GM21423 (cell line): ENCODE data around the gene SAG.
A peak's percentile ranks its signal among the peaks of the same experiment; 100 is the strongest.

ENCODE experiments used
- ATAC-seq: cut with Tn5 transposase; IDR thresholded peaks from one replicate; pipeline ENCODE4 v1.9.1; 2021; ENCODE audit warnings: mild to moderate bottlenecking, moderate library complexity; ENCODE audit not compliant: unreplicated experiment

The SAG gene

DNA sequence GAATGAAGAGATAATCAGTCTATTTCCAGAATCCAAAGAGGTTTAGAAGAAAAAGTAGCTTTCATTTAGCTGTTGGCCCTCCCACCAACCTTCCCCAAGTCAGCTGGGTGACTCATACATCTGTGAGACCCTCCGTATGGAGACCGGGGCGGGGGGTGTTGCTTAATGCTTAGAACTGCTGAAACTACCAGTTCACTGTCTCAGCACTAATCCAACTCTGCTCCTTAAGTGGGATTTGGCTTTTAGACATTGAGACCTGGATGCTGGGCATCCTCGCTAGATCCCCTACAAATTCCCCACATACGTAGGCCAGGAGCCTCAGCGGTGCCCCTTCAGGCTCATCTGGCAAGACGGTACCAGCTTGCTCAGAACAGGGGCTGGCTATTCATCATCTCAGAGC lies at the start of gene SAG:
TSS of gene SAG (plus strand) at position 252 of the 400 bp plus-strand sequence. CDS start 1,374 bp downstream, outside the sequence.
- ATAC-seq = no peak

DNA sequence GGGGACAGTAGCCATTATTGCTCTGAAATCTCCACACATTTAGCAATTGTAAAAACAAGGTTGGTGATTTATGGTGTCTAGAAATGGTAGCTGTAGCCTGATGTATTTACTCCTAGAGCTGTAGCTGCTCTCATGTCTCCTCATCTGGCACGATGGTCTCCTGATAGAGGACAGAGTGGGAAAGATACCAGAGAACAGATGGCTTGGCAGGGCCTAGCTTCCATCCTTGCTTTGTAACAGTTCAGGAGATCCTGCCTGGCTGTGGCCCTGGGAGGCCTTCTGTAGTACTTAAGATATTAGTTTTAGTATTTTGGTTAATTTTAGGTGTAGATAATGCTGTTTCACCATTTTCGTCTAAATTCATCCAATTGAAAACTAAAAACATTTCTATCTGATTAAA lies 49.4 kb upstream of the SAG start:
- ATAC-seq = no peak

DNA sequence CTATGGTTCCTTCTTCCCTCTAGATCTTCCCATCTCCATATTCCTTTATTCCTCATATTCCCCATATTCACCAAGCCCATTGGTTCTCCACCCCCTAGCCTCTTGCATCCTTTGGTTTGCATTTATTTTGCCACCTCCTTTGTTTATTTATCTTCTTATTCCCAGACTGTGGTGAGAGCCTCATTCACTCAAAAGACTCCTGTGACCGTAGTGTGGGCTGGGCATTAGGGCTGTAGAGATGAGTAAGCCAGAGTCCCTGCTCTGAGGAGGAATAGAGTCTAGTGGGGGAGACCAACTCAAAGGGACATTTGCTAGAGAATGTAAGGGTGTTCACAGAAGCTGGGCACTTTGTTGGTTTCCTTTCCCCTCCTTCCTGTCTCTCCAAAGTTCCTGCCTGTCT lies 47.9 kb upstream of the SAG start:
- no peak for ATAC-seq

DNA sequence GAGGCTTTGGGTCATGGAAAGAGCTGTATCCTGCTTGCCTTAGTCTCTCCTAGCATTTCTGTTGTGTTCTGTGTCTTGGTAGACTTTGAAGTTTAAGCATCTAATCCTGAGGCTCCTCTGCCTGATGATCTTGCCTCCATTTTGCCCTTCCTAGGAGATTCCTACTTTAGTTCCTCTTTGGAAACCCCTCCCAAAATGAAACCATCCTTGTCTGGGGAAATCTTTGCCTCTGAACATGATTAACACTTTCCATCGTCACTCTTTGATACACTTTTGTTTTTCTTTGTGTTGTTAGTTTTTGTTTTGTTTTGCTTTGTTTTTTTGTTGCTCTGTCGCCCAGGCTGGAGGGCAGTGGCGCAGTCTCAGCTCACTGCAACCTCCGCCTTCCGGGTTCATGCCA lies 47.0 kb upstream of the SAG start:
- no peak for ATAC-seq

DNA sequence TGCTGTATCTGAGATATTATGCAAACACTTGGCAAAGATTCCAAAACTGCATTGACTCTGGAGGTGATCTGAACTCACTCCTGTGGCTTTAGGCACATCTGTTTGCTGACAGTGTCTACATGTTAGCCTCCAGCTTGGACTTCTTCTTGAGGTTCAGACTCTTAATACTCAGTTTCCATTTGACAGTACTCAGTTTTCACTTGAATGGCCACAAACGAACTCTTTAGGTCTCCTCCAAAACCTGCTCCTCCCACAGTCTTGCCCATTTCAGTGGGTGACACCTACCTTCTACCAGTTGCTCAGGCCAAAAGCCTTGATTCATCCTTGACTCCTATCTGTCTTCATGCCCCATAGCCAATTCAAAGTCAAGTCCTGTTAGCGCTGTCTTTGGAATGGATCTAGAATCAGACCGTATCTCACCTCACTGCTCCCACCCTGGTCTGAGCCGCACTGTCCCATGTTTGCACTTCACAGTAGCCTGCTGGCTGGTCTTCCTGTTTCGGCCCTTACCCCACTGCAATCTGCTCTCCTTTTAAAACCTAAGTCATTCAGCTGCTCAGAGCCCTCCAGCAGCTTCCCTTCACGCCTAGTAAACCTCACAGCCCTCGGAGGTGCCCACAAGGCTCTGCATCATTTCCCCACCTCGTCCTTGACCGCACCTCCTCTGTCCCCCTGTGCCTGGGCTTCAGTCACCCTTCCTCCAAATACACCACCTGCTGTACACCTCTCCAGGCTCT lies 45.6 kb upstream of the SAG start:
- peak; percentile 52 for ATAC-seq

DNA sequence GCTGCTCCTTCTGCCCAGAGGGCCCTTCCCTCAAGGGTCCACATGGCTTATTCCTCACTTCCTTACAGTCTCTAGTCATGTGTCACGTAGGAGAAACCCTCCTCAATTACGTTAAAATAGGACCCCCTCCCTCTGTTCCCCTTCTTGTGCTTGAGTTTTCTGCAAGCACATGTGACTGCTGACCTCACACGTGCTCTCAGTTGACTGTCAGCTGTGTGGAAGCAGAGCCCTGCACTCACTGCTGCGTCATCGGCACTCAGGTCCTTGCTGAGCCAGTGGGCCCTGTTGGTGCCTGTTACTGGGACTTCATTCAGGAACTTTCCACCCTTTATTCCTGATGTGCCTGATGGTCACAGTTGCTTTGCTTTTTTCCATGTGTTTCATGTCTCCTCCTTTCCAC lies 45.1 kb upstream of the SAG start:
- no peak for ATAC-seq

DNA sequence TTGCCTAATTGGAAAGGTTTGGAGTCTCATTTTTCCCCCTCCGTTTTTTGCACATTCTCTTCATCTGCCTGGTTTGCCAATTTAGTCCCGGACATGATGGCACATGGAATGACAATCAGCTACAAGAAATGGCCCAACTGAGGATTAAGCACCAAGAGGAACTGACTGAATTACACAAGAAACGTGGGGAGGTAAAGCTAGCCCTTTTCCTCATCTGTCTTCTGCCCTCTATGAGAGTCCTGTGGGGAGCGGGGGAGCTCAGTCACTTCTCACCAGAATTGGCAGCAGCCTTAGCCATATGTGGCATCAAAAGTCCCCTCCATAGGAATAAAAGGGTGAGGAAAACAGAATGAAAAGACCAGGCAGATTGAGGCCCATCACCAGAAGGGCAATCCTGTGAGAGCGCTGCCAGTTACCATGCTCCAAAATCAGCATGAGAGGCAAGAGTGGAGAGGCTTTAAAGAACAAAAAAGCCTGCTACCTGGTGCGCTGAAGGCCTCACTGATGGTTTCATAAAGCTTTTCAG lies 44.5 kb upstream of the SAG start:
- no peak for ATAC-seq

DNA sequence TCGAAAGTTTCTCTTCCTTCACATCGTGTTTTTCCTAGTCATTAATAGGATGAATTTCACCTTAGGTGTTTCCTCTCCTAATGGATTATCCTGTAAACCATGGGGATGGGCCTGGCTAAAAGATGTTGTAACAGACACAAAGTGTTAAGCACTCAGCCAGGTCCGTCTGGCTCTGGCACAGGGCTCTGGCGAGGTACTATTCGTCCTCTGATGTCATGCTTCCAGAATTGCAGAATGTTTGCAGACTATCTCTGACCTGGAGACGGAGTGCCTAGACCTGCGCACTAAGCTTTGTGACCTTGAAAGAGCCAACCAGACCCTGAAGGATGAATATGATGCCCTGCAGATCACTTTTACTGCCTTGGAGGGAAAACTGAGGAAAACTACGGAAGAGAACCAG lies 42.9 kb upstream of the SAG start:
- ATAC-seq = no peak

DNA sequence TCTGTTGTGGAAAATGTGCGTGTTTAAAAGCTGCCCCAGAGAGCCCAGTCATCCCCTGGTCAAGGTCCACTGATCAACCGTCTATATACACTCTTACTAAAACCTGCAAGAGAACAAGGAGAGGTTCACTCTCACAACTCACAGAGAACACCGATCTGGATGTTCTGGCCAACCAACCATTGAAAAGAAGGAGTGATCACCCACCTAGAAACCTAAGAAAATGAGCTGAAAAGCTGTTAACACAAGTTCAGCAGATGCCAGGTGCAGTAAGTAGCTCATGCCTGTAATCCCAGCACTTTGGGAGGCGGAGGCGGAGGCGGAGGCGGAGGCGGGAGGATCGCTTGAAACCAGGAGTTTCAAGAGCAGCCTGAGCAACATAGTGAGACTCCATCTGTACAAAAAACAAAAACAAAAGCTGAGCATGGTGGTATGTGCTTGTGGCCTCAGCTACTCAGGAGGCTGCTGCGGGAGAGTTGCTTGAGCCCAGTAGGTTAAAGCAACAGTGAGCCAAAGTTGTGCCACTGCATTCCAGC lies 41.7 kb upstream of the SAG start:
- no peak for ATAC-seq

DNA sequence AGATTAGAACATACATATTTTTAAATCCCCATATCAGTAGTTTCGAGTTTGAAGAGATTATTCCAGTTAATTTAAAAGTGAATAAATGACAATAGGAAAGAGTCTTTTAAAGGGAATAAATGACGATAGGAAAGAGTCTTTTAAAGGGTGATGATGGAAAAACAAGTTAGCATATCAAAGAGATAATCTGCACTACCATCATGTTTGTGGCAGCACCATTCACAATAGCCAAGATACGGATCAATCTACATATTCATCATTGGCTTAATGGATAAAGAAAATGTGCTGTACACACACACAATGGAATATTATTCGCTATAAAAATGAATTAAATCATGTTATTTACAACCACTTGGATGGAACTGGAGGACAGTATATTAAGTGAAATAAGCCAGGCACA lies 41.1 kb upstream of the SAG start:
- ATAC-seq = no peak

DNA sequence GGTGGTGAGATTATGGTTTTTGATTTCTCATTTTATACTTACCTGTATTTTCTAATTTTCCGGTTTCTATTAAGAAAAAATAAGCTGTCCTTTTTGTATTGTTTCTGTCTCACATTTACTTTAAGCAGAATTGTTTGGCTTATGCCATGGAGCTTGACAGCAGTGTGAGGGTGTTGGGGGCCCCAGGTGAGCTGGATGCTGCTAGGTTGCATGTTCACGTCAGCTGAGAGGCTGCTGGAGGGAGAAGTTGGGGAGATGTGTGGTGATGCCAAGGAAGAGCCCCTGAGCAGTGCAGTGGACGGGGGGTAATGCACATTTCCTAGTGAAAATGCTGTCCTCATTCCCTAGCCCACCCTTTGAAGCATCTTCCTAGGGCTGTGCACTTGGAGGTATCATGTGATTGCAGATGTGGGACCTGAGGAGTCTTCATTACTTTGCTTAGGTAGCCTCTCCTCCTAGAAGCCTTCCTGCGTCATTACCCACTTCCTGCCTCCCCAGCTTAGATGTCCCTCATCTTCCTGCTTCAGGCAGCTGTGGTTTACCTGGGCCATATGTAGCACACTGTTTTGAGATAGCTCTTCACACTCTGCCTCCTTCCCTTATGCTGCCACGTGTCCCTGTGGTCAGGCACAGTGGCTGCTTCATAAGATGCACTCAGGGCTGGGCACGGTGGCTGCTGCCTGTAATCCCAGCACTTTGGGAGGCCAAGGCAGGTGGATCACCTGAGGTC lies 39.9 kb upstream of the SAG start:
- ATAC-seq = peak; percentile 93

DNA sequence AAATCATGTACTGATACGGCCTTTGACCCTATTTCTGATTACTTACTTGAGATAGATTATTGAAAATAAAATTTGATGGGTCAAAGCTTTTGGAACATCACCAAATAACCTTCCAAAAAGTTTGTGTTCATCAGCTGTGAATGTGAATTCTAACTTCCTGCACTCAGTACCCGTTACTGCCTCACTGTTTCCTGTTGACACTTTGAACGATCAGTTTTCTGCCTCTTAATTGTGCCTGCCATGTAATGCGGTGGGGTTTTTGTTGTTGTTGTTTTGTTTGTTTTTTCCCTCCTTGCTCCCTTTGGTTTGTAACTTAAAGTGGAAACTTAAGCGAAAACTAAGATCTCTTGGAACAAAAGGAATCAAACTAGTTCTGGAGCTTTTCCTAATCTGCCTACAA lies 37.2 kb upstream of the SAG start:
- no peak for ATAC-seq

DNA sequence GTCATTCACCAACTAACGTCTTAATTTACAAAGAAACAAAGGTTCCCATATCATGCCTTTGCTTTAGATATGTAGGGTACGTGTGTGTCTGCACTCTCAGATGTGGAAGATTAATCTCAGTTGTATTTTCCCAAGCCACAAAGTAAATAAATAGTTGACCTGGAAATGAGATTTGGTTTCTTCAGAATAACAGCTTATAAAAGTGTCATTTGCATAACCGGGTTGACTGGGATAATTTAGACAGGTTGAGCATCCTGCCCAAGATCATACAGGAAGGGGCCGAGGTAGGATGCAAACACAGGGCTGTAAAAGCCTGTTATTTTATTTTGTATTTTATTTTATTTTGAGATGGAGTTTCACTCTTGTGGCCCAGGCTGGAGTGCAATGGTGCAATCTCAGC lies 36.7 kb upstream of the SAG start:
- no peak for ATAC-seq

DNA sequence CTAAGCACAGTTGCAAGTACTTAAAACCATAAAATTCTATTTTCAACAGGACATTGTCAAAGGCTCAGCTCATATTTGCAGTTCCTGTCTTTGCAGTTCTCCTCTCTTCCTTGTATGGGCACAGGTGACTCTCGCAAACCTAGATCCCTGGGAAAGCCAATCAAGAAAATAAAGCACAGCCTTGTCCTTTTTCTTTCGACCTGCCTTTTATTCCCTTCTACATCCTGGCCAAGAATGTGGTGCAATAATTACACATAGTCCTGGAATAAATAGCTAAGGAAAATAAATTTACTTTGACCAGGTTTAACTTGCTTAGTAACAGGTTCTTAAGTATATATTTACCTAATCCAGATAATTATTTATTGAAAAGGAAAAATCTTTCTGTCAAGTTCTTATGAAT lies 35.9 kb upstream of the SAG start:
- ATAC-seq = no peak

DNA sequence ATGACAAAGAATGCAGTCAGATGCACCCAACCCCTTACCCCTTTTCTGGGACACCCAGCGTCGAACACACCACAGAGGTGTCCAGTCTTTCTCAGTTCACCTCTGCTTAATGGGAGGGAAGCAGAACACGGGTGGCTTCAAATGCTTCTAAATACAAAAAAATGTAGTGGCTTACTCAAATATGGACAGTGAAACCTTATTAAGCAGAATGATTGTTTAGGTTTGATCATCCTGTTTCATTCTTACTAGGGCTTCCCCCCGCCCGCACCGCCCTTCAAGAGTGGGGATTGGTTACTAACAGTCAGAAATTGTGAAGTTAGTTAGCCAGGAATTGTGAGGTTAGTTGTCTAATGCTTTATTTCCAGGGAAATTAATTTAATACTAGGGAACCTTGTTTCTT lies 34.5 kb upstream of the SAG start:
- ATAC-seq = no peak

DNA sequence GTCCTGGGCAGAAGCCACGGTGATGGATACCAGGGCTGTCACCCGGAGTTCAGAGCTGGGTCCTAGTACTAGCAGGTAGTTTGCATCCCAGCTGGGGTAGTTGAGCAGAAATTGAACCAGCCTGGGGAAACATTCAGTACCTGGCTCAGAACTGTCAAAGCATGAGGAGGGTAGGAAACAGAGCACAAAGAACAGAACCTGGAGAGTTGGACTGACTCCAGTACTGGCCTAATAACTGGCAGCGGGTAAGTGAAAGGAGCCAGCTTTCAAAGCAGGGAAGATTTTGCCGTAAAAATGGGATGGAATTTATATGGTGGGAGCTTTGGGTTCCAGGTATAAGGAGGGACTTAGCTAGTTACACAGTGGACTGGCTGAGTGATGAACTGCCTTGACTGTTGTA lies 32.4 kb upstream of the SAG start:
- ATAC-seq = no peak

DNA sequence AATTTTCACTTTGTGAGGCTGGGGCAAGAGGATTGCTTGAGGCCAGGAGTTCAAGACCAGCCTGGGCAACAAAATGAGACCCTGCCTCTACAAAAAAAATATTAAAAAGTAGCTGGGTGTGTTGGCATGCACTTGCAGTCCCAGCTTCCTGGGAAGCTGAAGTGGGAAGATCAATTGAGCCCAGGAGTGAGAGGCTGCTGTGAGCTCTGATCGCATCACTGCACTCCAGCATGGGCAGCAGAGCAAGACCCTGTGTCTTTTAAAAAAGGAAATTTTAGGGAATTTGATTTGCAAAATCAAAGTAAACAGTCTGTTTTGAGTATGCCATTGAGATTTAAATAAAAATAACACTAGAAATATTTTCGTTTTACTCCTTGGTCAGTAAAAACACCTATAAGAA lies 28.7 kb upstream of the SAG start:
- ATAC-seq = no peak

DNA sequence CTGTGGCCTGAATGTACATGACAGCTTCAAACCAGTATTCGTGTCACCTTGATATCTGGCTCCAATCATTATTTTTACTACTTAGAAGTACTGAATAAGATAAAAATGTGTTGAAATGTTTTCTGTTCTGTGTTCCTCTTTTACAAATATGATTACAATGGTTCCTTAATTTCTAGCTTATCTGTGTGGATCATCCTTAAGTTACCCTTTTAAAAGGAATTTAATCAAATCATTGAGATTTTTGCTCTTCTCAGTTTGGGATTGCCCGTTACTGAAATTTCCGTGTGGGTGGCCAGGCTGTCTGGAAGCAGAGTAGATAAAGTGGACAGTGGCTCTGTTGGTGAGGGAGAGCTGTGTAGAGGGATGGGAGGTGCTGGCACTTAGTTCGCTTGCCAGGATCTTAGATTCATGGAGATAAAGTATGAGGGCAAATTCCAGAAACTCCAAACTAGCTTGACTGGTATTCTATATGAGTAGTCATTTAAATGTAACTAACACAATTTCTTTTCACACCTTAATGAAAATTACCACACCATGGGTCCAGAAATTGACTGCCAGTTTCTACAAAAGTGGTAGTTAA lies 27.4 kb upstream of the SAG start:
- ATAC-seq = no peak

DNA sequence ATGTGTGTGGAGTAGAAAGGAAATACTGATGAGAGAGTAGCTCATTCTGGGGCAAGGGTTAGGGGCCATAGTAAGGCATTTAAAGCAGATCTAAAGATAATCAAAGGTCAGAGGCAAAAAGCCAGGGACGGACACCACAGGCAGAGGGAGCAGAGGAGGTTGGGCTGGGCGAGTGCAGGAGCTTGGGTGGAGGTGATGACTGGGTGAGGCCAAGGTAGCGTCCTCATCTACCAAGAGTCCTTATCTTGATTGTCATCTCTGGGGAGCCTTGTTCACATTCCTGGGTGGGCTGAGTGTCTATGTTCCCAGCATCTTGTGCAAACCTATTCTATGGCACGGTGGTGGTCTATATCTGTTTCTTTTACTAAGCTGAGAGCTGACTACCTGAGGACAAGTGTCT lies 26.1 kb upstream of the SAG start:
- ATAC-seq = no peak

DNA sequence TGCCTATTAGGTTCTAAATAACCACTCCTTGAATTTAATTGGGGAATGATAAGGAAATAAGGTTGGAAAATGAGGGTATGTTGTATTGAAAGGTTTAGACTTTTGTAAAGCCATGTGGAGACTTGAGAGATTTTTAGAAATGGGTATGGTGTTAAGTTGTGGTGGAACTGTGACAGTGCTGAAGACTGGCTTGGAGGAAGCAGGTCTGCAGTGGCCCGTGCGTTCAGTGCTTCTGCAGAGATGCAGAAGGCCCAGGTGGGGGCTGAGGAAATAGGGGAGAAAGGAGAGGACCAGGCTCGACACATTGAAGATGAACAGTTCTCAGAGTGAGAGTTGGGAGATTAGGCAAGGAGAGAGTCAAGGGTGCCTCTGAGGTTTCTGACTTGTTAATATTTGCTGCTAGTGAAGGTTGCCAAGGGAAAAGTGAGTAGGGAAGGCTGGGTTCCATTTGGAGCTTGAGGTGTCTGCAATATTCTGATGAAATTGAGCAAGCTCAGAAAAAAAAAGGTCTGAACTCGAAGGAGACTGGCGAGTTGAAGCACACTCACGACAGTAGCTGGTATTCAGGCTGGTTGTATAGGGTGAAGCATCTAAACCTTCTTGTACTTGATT lies 25.5 kb upstream of the SAG start:
- no peak for ATAC-seq

DNA sequence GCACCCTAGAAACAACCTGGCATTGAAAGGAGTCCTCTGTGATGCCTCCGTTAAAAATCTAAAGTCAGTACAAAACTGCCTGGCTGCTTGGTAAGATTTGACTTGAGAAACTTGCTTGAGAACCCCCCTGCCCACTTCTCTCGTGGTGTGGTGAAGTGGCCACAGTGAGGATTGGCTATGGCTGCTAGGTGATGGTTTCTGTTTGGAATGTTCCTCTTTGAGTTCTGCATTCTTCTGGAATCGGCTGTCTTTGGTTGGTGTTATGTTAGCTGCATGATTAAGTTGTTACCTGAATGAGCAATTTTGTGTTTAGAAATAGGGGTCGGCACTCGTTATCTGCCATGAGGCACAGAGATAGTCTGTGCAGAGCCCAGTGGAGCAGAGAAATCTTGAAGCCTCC lies 21.7 kb upstream of the SAG start:
- ATAC-seq = no peak
